ENCODE measurements around the gene WASF2.

GRCh38 chr1:27398405-27399149, 91.4 kb downstream of the WASF2 start:
- TF ChIP-seq POLR2A (IDR thresholded peaks at IDR 0.05; ENCODE audit: low read depth, low read length): no peak
- TF ChIP-seq PAX5 (IDR thresholded peaks at IDR 0.05; ENCODE audit: insufficient read depth, low read length, severe bottlenecking): no peak
- TF ChIP-seq POLR2AphosphoS5 (IDR thresholded peaks at IDR 0.05; ENCODE audit: low read depth, low read length): no peak; the same call in 1 of the 2 replicates
- no peak for TF ChIP-seq TAF1 (IDR thresholded peaks at IDR 0.05; ENCODE audit: low read depth, low read length)
- TF ChIP-seq POU2F2 (IDR thresholded peaks at IDR 0.05; ENCODE audit: low read depth, low read length): no peak

All from GM12891 (cell line).